Measurements from ENCODE around the gene EFHC1.
"Not testable (repeated sequence)": the region's sequence is repeated elsewhere in the genome, so short reads cannot be mapped to it uniquely, and the experiment has no call there.

The EFHC1 gene

GRCh38 chr6:52419809-52420667 lies at the start of gene EFHC1:
Gene EFHC1, plus strand, starts transcription at chr6:52420342. Its CDS starts 69 bp downstream, at chr6:52420411.
- DNase-seq = peak; percentile 99

GRCh38 chr6:52371656-52372191 lies 48.4 kb upstream of the EFHC1 start:
- DNase-seq = no peak

GRCh38 chr6:52373151-52373690 lies 46.9 kb upstream of the EFHC1 start:
- DNase-seq = no peak

- no peak for DNase-seq
These were observed 45.9 kb upstream of the EFHC1 start for GRCh38 chr6:52374247-52374646.

- DNase-seq = no peak
These were observed 44.2 kb upstream of the EFHC1 start for GRCh38 chr6:52375780-52376556.

GRCh38 chr6:52376763-52377162 lies 43.4 kb upstream of the EFHC1 start:
- no peak for DNase-seq

- no peak for DNase-seq
These were observed 42.5 kb upstream of the EFHC1 start for GRCh38 chr6:52377538-52378221.

GRCh38 chr6:52381249-52381648 lies 38.9 kb upstream of the EFHC1 start:
- no peak for DNase-seq

GRCh38 chr6:52384145-52384766 lies 35.9 kb upstream of the EFHC1 start:
- no peak for DNase-seq

GRCh38 chr6:52385074-52385473 lies 35.1 kb upstream of the EFHC1 start:
- no peak for DNase-seq

GRCh38 chr6:52388119-52388518 lies 32.0 kb upstream of the EFHC1 start:
- DNase-seq = not testable (repeated sequence)

- DNase-seq = no peak
These were observed 31.4 kb upstream of the EFHC1 start for GRCh38 chr6:52388790-52389189.

- no peak for DNase-seq
These were observed 30.9 kb upstream of the EFHC1 start for GRCh38 chr6:52389264-52389625.

- DNase-seq = no peak
These were observed 30.3 kb upstream of the EFHC1 start for GRCh38 chr6:52389626-52390360.

- no peak for DNase-seq
These were observed 29.8 kb upstream of the EFHC1 start for GRCh38 chr6:52390361-52390727.

GRCh38 chr6:52391599-52391998 lies 28.5 kb upstream of the EFHC1 start:
- DNase-seq = no peak

GRCh38 chr6:52392944-52393343 lies 27.2 kb upstream of the EFHC1 start:
- DNase-seq = no peak

- DNase-seq = no peak
These were observed 26.4 kb upstream of the EFHC1 start for GRCh38 chr6:52393780-52394179.

- DNase-seq = no peak
These were observed 25.9 kb upstream of the EFHC1 start for GRCh38 chr6:52394251-52394666.

- DNase-seq = no peak
These were observed 24.2 kb upstream of the EFHC1 start for GRCh38 chr6:52395969-52396368.

GRCh38 chr6:52399511-52400312 lies 20.4 kb upstream of the EFHC1 start:
- peak; percentile 48 for DNase-seq
